Progenitor cell of endocrine pancreas (in vitro differentiated cells): Measurements from ENCODE around the gene GNG4. TPM values are rescaled to one million over a fixed set of nuclear protein-coding genes. Genes with fewer than 3 reads are reported as not detected.

Experiments used
- DNase-seq: peaks from one replicate; pipeline ENCODE4 v3.0.0; 2021; ENCODE audit warnings: low spot score; ENCODE audit not compliant: unreplicated experiment
- H3K27ac Mint-ChIP-seq: 2 replicates; pipeline ENCODE4 v1.8.0; 2021; ENCODE audit warnings: mild to moderate bottlenecking, moderate library complexity, mixed read lengths
- H3K27me3 Mint-ChIP-seq: 2 replicates; pipeline ENCODE4 v1.8.0; 2021; ENCODE audit warnings: mixed read lengths
- H3K36me3 Mint-ChIP-seq: 2 replicates; pipeline ENCODE4 v1.8.0; 2022; ENCODE audit warnings: mixed read lengths; ENCODE audit not compliant: insufficient read depth
- H3K4me1 Mint-ChIP-seq: 2 replicates; pipeline ENCODE4 v1.8.0; 2021; ENCODE audit warnings: low read depth, mixed read lengths
- H3K4me3 Mint-ChIP-seq: 2 replicates; pipeline ENCODE4 v1.8.0; 2021; ENCODE audit warnings: low read depth, mild to moderate bottlenecking, moderate library complexity, mixed read lengths
- H3K9me3 Mint-ChIP-seq: 2 replicates; pipeline ENCODE4 v1.8.0; 2021; ENCODE audit warnings: low read depth, mixed read lengths
- CTCF ChIP-seq: fragments of 200-600 bp; sonication (generic); IDR thresholded peaks from one replicate; pipeline ENCODE4 v1.5.0; 2021; ENCODE audit warnings: antibody characterized with exemption, mild to moderate bottlenecking; ENCODE audit not compliant: unreplicated experiment
- total RNA-seq: library from RNA; stranded (reverse); gene quantifications from 2 replicates; pipeline ENCODE4 v1.2.1, GENCODE V29; 2021

The GNG4 gene
- total RNA-seq, 1 donor from 2014 or later: 26.7 TPM

DNA sequence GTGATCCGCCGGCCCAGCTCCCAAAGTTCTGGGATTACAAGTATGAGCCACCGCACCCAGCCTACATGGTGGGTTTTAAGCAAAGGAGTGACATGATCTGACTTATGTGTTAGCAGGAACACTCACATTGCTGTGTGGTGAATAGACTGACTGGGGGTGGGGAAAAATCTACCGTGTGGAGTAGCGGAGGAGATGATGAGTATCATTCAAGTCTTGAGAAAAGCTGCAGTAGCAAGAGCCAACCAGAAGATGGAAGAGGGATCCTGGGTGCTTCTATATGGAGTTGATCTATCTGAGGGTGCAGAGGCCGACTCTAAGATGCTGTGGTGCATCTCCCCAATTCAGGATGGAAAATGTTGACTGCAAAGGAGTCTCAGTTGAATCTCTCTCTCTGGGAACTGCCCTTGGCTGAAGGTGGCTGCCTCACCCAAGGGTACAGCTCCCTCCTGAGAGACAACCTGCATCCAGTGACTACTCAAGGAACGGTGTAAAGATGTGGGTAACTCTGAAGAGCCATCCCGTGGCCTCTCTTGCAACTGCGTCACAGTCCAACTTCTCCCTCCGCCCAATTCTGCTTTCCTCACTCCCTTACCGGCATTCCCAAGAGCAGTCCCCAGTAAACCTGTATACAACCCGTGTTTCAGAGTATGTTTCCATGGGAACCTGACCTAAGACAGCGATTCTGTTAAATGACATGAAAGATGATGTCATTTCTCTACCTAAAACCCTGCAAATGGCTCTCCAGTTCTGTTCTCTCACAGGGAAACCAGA, 137.9 kb downstream of the GNG4 start:
- peaks cover 2% of the 10 kb centered on the region for H3K4me1 Mint-ChIP-seq
- peaks cover 7% of the 10 kb centered on the region for H3K27me3 Mint-ChIP-seq
- no peak for TF ChIP-seq CTCF
- no peak overlapping the region for H3K27ac Mint-ChIP-seq
- no peak overlapping the region for H3K4me3 Mint-ChIP-seq
- no peaks in the 10 kb centered on the region for H3K9me3 Mint-ChIP-seq
- no peaks in the 10 kb centered on the region for H3K36me3 Mint-ChIP-seq
- DNase-seq: no peak

DNA sequence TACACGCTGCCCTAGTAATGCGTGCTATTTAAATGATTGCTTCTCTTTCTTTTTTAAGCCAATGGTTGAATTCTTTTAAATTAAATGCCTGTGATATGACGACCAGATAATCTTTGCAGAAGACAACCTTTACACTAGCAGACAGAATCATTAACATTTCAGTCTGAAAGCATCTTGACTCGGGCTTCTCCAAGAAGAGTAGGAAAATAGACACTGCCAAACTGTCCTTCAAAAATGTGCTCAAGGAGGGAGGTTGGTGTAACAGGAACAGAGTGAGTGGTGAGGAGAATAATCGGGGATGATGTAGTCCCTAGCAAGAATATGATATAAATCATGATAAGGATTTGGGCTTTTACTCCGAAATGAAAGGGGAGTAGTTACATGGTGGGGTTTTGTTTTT, 138.8 kb downstream of the GNG4 start:
- H3K4me1 Mint-ChIP-seq: peaks cover 2% of the 10 kb centered on the region
- H3K36me3 Mint-ChIP-seq: no peaks in the 10 kb centered on the region
- no peak overlapping the region for H3K27ac Mint-ChIP-seq
- peaks cover 7% of the 10 kb centered on the region for H3K27me3 Mint-ChIP-seq
- H3K9me3 Mint-ChIP-seq: no peaks in the 10 kb centered on the region
- no peak for DNase-seq
- H3K4me3 Mint-ChIP-seq: no peak overlapping the region
- TF ChIP-seq CTCF: no peak

GRCh38 chr1:235507623-235508022, 142.0 kb downstream of the GNG4 start:
- no peak overlapping the region for H3K27ac Mint-ChIP-seq
- peaks cover 4% of the 10 kb centered on the region for H3K4me1 Mint-ChIP-seq
- no peaks in the 10 kb centered on the region for H3K36me3 Mint-ChIP-seq
- no peak overlapping the region for H3K4me3 Mint-ChIP-seq
- DNase-seq: no peak
- no peaks in the 10 kb centered on the region for H3K9me3 Mint-ChIP-seq
- peaks cover 7% of the 10 kb centered on the region for H3K27me3 Mint-ChIP-seq
- TF ChIP-seq CTCF: no peak

GRCh38 chr1:235504494-235505222, 144.9 kb downstream of the GNG4 start:
- peak overlapping the region; percentile 96 for H3K4me3 Mint-ChIP-seq
- H3K4me1 Mint-ChIP-seq: peaks cover 11% of the 10 kb centered on the region
- no peaks in the 10 kb centered on the region for H3K27me3 Mint-ChIP-seq
- DNase-seq: peak; percentile 100
- no peaks in the 10 kb centered on the region for H3K36me3 Mint-ChIP-seq
- H3K27ac Mint-ChIP-seq: peak overlapping the region; percentile 99
- TF ChIP-seq CTCF: peak; percentile 81
- no peaks in the 10 kb centered on the region for H3K9me3 Mint-ChIP-seq

DNA sequence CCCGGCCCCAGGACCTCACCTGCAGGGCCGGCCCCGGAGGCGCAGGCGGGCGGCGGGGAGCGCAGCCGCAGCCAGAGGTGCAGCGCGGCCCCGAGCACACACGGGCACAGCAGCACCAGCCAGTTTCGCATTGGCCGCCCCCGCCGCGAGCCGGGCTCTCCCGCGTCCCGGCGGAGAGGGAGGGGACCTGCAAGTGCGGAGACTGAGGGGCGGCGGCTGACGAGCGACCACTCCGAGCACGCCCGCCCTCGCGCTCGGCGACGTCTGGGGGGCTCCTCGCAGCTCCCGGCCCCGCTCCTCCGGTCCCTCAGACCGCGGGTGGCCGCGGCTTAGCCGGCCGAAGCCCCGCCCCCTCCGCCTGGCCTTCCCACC, 145.5 kb downstream of the GNG4 start, which contains the start of gene B3GALNT2:
TSS of gene B3GALNT2 (minus strand) at position 331 of the 372 bp plus-strand sequence. CDS start at position 131, 200 bp downstream.
- Mint-ChIP-seq H3K27me3 (no peaks in the 10 kb centered on the region), H3K27ac (peak within 1 kb of the TSS; percentile 99), H3K4me1 (peaks cover 11% of the 10 kb centered on the region), H3K36me3 (no peaks in the 10 kb centered on the region), H3K4me3 (peak within 1 kb of the TSS; percentile 96), H3K9me3 (no peaks in the 10 kb centered on the region)
- TF ChIP-seq CTCF: no peak
- DNase-seq: no peak
